GM19193 (cell line): ENCODE data around the gene GJC1.

Experiments
- POLR2A ChIP-seq: IDR thresholded peaks from 4 replicates; pipeline ENCODE4 v1.6.1; 2011; ENCODE audit not compliant: insufficient read depth, insufficient read length; ENCODE audit errors: extremely low read depth

Gene GJC1

DNA sequence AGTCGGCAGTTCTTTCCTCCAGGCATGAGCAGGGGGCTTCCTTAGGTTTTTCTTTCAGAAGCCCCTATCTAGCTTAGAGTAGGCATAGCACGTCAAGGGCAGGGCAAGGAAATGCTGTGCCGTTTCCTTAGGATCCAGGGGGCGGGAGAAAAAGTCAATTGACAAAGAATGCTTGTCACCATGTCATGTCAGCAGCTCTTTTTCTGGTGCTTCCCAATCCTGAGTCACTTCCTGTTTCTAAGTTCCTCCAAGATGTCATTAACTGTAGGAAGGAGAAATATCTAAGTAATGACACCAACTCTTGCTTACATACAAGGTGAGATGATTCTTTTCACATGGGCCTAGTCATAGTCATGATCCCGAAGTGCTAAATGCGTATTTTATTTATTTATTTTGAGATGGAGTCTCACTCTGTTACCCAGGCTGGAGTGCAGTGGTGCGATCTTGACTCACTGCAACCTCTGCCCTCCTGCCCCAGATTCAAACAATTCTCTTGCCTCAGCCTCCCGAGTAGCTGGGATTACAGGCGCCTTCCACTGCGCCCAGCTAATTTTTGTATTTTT lies 35.2 kb downstream of the GJC1 start:
- TF ChIP-seq POLR2A: no peak

DNA sequence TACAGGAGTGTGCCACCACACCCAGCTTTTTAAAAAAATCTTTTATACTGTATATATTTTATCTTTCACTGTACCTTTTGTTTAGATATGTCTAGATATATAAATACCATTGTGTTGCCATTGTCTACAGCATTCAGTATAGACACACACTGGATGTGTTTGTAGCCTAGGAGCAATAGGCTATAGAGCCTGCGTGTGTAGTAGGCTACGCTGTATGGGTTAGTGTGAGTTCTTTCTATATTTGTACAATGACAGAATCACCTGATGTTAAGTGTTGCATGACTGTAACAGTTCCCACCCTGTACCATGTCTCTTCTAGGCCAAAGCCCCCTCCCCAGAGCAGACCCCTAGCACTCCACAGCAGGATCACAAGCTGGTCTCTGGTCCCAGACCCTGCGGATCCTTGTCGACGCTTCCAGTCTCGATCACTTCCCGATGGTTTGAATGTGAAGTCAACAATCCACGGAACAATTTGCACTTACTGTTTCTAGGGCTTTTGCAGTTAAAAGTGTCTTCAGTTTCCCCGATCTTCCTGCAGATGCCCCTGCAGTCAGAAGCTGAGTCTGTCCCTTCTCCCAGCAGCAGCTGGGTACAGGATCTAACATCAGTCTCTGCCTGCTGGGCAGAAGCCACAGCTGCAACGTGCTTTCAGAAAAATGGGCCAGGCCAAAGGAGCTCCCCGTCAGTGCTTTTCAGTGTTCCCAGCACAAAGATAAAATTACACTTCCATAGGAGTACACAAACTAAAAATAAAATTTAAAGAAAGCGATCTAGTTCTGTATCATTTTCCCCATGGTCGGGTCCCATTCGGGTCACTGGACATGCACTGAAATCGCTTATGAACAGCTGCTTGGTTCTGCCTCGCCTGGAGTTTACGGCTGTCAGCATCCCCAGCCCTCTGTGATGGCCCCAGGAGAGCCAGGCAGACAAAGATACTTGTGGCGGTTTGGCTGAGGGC lies 35.9 kb downstream of the GJC1 start:
- TF ChIP-seq POLR2A: no peak

DNA sequence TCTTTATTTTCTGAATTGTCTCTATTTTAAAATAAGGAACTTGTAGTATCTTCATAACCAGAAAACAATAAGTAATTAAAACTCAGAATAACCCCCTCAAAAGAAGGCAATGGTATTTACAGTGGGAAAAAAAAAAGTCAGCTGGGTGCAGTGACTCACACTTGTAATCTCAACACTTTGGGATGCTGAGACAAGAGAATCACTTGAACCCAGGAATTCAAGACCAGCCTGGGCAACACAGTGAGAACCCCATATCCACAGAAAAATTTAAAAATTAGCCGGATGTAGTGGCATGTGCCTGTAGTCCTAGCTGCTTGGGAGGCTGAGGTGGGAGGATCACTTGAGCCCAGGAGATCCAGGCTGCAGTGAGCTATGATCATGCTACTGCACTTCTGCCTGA lies 37.8 kb downstream of the GJC1 start:
- TF ChIP-seq POLR2A: no peak

DNA sequence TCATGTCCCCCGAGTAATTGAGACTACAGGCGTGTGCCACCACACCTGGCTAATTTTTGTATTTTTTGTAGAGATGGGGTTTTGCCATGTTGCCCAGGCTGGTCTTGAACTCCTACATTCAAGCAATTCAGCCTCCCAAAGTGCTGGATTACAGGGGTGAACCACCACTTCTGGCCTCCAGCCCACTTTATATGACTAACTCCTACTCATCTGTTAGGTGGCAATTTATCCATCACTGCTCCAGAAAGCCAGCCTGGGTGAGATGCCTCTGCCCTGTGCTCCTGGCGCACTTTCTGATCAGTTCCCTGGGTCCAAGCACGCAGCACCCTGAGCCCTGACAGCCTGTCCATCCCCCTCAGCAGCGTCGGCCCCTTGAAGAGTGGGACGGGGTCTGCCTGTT lies 41.9 kb downstream of the GJC1 start:
- no peak for TF ChIP-seq POLR2A

DNA sequence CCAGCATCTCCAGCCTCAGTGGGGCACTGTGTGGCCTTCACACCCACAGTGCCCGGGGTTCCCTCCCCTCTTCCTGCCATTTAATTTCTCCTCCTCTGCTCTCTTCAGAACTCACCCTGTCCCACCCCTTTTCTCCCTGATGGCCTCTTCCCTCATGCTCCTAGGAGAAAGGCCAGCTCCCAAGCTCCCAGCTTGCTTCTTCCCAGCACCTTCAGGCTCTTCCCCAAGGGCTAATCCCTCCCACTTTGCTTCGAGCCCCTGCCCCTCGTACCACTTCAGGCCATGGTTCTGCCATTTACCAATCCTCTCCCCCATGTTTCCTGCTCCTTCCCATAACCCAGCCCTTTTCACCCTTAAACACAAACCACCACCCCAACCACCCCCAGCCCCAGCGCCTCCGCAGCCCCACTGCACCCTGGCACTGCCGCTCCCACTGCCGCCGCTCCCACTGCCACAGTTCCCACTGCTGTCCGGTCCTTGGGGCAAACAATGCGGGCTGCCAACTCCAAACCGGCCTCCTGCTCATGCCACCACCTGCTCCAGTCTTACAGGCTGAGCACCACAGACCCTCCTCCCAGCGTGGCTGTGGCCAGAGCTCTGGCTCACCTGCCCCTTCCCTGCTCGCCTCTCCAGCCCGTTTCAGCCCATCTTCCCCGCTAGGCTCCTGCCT lies 42.7 kb downstream of the GJC1 start:
- no peak for TF ChIP-seq POLR2A

DNA sequence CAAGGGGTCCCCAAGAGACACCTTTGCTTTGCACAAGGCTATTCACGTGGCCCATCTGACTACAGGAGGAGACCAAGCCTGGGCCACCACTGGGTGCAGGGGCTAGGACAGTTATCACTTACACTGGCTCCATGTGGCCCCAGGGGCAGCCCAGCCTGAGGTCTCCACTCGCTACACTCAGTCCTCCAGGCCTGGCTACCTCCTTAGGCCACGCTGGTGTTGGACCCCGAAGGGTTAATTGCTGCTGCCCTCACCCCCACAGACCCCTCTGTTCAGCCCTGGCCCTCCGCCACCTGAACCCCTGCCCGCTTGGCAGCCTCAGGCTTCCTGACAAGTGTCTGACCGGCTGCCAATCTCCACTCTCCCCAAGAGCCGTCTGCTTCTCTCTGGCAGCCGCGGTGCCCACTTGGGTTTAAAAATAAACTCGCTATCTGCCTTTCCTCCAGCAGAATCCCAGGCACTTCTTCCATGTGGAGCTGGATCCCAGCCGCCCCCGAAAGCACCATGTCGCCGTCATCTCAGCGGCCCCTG lies 43.5 kb downstream of the GJC1 start:
- no peak for TF ChIP-seq POLR2A

DNA sequence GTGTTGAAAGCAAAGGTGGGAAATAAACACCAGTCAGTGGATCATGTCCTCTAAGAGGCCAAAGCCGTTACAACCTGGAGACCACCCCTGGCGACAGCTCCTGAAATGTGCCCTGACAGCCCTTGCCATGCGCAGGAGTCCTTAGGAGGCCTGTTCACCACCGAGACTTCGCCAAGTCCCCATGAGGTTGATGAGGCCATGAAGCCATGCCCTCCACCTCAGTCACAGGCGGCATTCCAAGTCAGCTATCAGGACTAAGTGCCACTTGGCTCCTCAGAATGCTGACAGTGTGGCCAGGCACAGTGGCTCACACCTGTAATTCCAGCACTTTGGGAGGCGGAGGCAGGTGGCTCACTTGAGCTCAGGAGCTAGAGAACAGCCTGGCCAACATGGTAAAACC lies 44.2 kb downstream of the GJC1 start:
- TF ChIP-seq POLR2A: no peak

DNA sequence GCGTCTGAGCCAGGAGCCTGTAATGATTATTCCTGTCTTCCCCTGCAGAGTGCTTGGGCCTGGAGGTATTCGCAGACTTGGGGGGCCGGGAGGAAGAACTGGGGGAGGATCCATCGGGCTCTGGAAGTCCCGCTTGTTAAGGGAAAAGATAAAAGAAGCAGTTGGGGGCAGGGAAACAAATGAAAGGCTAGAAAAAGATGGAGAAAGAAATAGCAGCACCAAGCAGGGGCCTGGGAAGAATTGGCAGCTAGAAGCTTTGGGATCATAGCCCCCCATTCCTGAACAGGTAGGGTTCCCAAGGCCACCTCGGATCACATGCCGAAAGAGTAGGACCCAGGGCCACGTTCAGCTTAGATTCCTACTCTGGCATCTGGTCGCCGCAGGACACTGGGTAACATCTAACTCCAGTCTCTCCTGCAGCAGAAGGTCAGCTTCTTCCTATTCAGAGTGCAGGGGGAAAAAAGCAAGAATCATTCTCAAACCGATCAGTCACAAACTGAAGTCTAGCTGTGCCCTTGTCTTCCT lies 47.7 kb downstream of the GJC1 start:
- no peak for TF ChIP-seq POLR2A

DNA sequence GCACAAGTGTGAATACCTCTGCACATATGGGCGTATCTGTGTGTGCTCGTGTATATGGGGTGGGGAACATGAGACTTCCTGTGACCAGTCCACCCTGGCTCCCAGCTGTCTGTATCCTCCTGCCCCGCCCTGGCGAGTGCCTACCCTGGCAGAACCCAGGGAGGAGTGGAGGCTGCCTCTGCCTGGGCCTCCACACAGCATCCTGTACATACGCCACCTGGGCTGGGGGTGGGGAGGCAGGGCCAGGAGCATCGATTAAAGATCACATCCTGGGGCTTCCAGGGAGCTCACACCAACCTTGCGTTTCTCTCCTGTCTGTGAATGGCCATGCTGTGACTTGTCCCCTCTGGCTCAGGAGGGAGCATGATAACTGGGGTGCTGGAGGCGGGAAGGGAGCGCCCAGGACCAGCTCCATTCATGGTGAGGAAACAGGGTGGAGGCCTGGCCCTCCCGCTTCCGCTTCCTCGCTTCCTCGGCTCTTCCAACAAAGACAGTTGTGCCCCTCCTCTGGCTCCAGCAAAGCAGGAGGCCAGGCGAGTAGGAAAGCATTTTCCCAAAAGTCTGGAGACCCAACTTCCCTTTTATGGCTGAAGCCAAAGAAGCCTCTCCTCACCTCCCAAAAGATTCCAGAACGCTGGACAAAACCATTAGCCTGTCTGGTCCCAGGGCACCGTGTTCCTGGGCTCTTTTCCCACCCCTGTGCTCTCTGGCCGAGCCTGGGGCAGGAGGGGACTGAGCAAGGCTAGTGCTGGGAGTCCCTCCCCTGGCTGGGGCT lies 48.3 kb downstream of the GJC1 start:
- TF ChIP-seq POLR2A: no peak

DNA sequence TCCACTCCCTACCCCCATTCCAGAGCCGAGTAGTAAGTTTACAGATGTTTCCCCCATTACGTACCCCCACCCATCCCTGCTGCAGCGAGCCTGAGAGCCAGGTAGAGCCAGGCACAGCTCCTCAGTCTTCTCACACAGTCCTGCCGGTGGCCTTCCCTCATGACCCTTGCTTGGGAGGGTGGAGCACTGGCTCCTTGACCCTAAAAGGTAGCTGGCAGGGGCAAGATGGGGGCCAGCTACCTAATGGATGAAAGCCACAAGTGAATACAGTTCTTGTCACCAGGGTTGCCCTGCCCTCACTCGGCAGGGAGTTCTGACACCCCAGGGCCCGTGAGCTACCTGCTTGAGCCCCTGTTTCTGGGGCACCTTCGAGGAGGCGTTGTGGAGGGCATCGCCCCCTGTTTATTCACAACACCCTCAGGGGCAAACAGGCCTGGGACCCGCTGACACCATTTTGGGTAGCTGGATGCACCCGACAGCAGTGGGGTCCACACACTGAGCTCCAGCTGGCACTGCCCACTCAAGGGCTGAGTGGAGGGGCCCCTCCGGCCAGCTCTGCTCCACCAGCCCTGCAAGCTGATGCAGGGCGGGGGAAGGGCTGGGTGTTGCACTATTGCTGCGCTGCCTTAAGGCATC lies 49.1 kb downstream of the GJC1 start:
- TF ChIP-seq POLR2A: no peak

DNA sequence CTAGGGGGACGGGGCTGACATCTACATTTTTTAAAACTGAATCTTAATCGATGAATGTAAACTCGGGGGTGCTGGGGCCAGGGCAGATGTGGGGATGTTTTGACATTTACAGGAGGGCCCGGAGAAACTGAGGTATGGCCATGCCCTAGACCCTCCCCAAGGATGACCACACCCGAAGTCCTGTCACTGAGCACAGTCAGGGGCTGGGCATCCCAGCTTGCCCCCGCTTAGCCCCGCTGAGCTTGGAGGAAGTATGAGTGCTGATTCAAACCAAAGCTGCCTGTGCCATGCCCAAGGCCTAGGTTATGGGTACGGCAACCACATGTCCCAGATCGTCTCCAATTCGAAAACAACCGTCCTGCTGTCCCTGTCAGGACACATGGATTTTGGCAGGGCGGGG lies 49.9 kb downstream of the GJC1 start:
- TF ChIP-seq POLR2A: no peak

DNA sequence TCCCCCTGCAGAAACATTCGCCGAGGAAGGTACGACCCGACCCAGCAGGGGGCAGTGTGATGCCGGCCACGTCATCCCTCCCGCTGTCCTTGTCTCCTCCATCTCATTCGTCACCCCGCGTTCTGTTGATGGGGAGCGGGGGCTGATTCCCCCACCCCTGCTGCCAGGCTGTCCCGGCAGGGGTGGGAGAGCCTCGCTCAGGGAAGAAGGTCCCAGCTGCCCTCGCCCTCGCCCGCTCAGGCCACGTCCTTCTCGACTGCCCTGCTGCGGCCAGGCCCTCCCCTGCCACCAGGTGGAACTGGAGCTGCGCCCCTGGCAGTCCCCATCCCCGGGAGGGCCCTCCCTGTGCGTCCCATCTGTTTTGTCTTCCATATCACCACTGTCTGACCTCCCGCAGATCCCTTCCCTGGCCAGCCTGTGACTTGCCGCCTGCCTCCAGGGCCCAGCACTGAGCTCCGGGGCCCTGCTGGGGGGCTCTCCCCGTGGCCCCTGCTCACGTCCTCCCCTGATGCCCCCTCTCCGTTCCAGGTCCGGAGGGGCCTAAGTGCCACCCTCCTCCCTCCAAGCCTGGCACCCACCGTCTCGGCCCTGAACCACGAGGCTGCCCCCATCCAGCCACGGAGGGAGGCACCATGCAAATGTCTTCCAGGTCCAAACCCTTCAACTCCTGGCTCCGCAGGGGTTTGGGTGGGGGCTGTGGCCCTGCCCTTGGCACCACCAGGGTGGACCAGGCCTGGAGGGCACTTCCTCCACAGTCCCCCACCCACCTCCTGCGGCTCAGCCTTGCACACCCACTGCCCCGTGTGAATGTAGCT lies 50.7 kb downstream of the GJC1 start:
- no peak for TF ChIP-seq POLR2A

DNA sequence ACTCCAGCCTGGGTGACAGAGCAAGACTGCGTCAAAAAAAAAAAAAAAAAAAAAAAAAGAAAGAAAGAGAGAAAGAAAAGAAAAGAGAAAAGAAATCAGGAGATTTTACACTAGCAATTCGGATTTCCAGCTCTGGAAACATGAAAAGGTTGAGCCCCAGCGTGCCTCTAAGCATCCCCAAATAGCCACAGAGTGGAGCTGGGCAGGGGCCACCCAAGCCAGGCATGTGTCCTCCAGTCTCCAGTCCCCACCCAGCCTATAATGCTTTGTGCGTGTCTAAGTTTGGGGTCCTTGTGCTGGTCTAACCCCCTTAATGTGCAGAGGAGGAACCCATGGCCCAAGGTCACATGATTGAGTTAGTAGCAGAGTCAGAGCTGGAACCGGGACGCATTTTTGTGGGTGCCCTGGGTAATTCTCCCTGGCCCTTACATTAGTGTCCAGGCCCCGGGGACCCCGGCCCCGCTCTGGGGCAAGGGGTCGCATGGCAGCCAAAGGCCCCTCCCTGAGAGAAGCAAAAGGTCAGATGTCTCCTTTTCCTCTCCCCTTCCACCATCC lies 51.4 kb downstream of the GJC1 start:
- no peak for TF ChIP-seq POLR2A
